ENCODE data around the gene GRIN1. TPM values are rescaled to one million over a fixed set of nuclear protein-coding genes. Genes with fewer than 3 reads are reported as not detected.

Gene GRIN1
- total and polyA plus RNA-seq, 10 of the 15 experiments (the other 5 are each of a cell fraction or from before 2014, with no cell fraction given) = 0.05 to 0.10 (median 0.06) TPM; not detected in 6

- TF ChIP-seq EP300 (IDR thresholded peaks at IDR 0.05; ENCODE audit: borderline replicate concordance in 1 of 2, control insufficient read depth in 1 of 2, low read depth in 2 of 2, low read length in 2 of 2) = no peak
- TF ChIP-seq POU2F2 (IDR thresholded peaks at IDR 0.05; ENCODE audit: borderline replicate concordance, low read depth, low read length) = no peak
Observed at GRCh38 chr9:137139468-137140150, 655 bp downstream of the GRIN1 start (continued).

DNA sequence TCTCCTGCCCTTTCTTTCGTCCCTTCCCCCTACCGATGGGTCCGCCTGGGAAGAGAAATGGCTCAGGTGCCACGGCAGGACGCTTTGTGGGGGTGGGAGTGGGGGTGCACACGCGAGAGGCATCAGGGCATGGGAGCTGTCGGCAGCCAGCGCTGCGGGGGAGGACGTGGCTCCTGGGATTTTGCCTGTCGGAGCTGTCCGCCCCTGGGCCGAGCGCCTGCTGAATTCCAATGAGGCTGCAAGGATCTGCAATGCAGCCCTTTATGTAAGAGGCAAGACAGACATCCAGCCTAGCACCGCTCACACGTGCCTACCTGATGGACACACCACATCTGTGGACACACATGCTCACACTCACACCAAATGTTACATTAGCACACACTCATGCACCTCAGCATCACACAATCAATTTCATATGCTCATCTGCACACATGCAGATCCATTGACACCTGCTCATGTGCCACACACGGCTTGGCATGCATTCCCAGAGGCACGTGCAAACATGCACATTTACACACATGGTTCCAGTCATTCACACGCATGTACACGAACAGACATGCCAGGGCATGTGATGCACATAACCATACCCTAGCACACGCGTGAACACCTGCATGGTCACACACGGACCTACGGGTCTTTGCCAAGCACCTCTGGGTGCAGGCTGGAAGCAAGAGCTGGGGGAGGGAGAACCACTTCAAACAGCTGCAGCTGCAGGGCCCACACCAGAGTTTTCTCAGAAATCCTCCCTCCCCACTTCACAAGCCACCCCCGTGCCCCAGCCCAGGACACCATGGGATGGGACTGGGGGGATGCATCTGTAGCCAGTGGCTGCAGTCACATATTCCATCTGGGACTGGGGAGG lies 1.4 kb downstream of the GRIN1 start:
- ATAC-seq = no peak
- TF ChIP-seq BCL11A (IDR thresholded peaks at IDR 0.05; ENCODE audit: low read depth, low read length) (no peak), SMAD1 (IDR thresholded peaks at IDR 0.05; ENCODE audit: low read depth, partially characterized antibody) (no peak), BHLHE40 (IDR thresholded peaks at IDR 0.05; ENCODE audit: borderline replicate concordance in 1 of 2, low read depth in 2 of 2, low read length in 1 of 2) (0 out of 4 replicates have a peak, but pooled peaks of 1 of the 2 experiments have one; percentile 14), BACH1 (IDR thresholded peaks at IDR 0.05; ENCODE audit: borderline replicate concordance) (no peak), HCFC1 (IDR thresholded peaks at IDR 0.05; ENCODE audit: low read length) (no peak), POLR2AphosphoS2 (IDR thresholded peaks at IDR 0.05; ENCODE audit: low read depth, low read length) (no peak), ATF7 (IDR thresholded peaks at IDR 0.05; ENCODE audit: low read depth) (no peak), ASH2L (IDR thresholded peaks at IDR 0.05; ENCODE audit: borderline replicate concordance, low read depth) (no peak), YBX1 (IDR thresholded peaks at IDR 0.05) (no peak)
- Histone ChIP-seq H2AFZ (ENCODE audit: control insufficient read depth, low read depth, low read length) (no peak overlapping the region), H3K9me3 (replicated peaks; ENCODE audit: control insufficient read depth, insufficient read depth, low read length) (no peaks in the 10 kb centered on the region; the same call in 2 of the 3 replicates), H3K9ac (ENCODE audit: control insufficient read depth, insufficient read depth, low read length) (no peak overlapping the region), H3K4me1 (ENCODE audit: control insufficient read depth, insufficient read depth, low read length) (no peaks in the 10 kb centered on the region), H3K4me2 (ENCODE audit: control insufficient read depth, insufficient read depth) (no peak overlapping the region), H3K36me3 (ENCODE audit: control insufficient read depth in 2 of 2, insufficient read depth in 2 of 2, low read length in 1 of 2) (no peaks in the 10 kb centered on the region), H3K79me2 (ENCODE audit: control insufficient read depth, insufficient read depth, low read length) (no peaks in the 10 kb centered on the region), H3K27me3 (replicated peaks in 1 of 2; ENCODE audit: control insufficient read depth in 2 of 2, insufficient read depth in 2 of 2, low read length in 1 of 2) (peaks cover 10 to 14% of the 10 kb centered on the region in 2 experiments), H3K27ac (ENCODE audit: control insufficient read depth, insufficient read depth) (no peak overlapping the region), H4K20me1 (ENCODE audit: control insufficient read depth, insufficient read depth) (no peaks in the 10 kb centered on the region), H3K4me3 (no peak overlapping the region)
- DNase-seq (ENCODE audit: low read depth, low spot score) = no peak
- in situ Hi-C loops (cut with MboI) = no loop called here
- ChIA-PET RAD21 (ENCODE audit: unreplicated experiment) (interaction anchor here (0.5 to 1.0 kb wide), 2 partner anchors 10 to 73 kb away, joined by 3 read pairs; no protein-coding TSS in a partner anchor), POLR2A (interaction anchor here (0.6 to 1.7 kb wide), 2 partner anchors 11 to 17 kb away, joined by 4 to 5 read pairs; no protein-coding TSS in a partner anchor), SMC1A (ENCODE audit: uncharacterized antibody, unreplicated experiment) (no interaction called here), CTCF (interaction anchor here (1.0 kb wide), 1 partner anchor 45 kb away, joined by 3 read pairs; no protein-coding TSS in a partner anchor)
- FAIRE-seq = no peak
- 67% methylated on average over 23 of the region's 26 CpGs for WGBS (ENCODE audit: insufficient coverage, insufficient replicate concordance, low lambda C conversion rate, missing lambda C conversion rate)
- BruUV-seq (replicated peaks) = no TSS peak
- intact Hi-C loops (cut with micrococcal nuclease; ENCODE audit: unreplicated experiment) = no loop called here
